Activated naive CD4-positive, alpha-beta T cell treated with anti-CD3 and anti-CD28 coated beads, Interleukin-2, amount 50 U/mL, for 16 hours (primary cell): ENCODE measurements around the gene FRMD8.

Experiments
- DNase-seq: peaks from one replicate; pipeline ENCODE4 v3.0.0-alpha.2; 2020

Gene FRMD8

GRCh38 chr11:65426839-65427690 is 40.6 kb downstream of the FRMD8 start:
- DNase-seq = peak; percentile 37

GRCh38 chr11:65427691-65428577 is 41.5 kb downstream of the FRMD8 start:
- DNase-seq = no peak

DNA sequence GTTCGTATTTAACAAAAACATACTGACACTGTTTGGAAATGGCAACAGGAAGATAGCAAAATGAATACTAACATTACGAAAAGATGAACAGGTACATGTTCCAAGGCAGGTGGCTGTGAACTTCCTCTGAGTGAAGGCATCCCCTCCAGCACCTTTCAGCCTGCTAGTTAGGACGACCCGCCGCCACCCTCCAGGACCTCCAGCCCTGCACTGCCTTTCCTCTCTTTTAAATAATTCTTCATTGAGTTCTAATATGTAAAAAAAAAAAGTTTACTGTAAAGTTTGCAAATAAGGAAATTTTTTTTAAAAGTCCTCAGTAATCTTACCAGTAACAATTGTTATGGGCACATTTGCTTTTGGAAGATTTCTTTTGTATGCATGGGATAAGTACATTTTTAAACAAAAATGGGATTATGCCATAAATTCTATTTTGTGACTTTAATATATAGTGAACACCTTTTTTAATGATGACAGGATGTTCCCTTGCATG is 42.2 kb downstream of the FRMD8 start:
- no peak for DNase-seq

- no peak for DNase-seq
Measured at GRCh38 chr11:65429068-65429681, 42.7 kb downstream of the FRMD8 start.

DNA sequence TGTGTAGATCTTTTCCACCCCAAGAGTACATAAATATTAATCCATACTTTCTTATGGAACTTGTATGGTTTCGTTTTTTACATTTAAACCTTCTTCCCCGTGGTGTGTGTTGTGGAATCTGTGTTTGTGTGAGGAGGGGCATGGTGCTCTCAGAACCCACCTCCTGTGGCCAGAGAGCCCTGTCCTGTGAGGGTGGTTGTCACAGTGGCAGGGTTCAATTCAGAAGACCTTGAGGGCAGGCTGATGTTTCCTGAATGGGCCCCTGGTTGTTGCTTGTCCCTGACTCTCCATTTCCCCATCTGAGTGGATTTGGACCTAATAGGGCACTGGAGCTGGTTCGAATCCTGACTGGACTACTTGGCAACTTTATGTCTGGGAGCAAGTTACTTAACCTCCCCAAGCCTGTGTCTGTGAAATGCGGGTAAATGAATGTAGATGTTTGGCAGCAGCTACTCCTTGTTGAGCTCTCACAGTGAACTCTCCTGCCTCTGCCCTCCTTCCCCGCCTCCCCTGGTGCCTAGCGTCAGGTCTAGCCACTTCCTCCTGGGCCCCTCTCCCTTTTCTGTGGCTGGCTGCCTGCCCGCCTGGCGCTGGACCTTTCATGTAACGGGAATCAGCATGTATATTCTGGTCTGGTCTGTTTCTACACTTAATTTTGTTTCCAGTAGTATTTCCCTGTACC is 43.4 kb downstream of the FRMD8 start:
- no peak for DNase-seq

GRCh38 chr11:65430406-65431217 is 44.2 kb downstream of the FRMD8 start:
- no peak for DNase-seq

GRCh38 chr11:65431451-65432099 is 45.1 kb downstream of the FRMD8 start:
- no peak for DNase-seq

DNA sequence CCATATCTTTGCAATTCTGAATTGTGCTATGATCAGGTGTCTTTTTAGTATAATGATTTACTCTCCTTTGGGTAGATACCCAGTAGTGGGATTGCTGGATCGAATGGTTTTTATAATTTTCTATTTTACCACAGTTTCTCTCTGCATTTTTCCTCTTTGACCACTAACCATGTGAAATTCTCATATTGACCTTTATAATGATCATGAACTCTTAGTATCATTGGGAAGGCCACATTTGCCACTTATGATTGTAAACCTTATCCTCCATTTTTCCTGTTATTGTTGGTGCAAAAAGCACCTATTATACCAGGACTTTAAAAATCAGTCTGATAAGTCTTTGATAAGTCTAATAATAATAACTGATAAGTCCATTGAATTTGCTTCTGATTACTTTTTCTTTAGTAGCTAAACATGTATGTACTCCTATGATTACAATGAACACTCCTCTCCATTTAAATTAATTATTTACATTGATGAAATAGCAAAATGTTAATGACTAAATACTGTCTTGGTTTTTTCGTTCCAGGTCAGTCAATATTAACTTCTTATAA is 45.7 kb downstream of the FRMD8 start:
- no peak for DNase-seq

DNA sequence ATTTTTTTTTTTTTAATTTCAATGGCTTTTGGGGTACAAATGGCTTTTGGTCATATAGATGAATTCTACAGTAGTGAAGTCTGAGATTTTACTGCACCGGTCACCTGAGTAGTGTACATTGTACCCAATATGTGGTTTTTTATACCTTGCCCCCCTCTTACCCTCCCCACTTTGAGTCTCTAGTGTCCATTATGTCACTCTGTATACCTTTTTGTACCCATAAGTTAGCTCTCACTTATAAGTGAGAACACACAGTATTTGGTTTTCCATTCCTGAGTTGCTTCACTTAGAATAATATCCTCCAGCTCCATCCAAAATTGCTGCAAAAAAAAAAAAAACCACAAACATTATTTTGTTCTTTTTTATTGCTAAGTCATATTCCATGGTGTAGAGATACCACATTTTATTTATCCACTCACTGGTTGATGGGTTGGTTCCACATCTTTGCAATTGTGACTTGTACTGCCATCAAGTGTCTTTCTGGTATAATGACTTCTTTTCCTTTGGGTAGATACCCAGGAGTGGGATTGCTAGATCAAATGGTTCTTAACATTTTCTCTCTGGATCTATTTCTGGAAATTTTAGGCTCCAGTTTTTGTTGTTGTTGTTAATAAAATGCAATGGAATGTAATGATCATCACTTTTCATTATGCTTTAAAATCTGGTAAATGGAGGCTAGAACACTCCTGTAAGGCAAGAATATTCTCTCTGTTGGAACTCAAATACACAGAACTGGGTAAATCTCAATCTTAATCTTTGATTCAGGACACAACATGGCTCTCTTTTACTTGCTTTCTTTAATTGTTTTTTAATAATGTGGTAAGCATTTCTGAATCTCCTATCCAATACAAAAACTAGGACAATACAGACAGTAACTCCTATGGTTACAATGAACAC is 46.5 kb downstream of the FRMD8 start:
- DNase-seq = no peak

DNA sequence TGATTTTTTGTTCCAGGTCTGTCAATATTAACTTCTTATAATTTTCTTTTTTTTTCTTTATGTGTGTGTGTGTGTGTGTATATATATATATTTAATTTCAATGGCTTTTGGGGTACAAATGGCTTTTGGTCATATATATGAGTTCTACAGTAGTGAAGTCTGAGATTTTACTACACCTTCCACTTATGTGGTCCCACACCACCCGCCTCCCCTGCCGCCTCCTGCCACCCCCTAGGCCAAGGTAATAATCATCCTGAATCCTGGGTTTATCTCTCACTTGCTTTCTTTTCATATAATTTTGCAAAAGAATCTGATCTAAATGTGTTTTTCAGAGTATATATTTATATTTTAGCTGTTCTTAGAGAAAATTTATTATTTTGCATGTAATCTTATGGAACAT is 47.2 kb downstream of the FRMD8 start:
- no peak for DNase-seq

DNA sequence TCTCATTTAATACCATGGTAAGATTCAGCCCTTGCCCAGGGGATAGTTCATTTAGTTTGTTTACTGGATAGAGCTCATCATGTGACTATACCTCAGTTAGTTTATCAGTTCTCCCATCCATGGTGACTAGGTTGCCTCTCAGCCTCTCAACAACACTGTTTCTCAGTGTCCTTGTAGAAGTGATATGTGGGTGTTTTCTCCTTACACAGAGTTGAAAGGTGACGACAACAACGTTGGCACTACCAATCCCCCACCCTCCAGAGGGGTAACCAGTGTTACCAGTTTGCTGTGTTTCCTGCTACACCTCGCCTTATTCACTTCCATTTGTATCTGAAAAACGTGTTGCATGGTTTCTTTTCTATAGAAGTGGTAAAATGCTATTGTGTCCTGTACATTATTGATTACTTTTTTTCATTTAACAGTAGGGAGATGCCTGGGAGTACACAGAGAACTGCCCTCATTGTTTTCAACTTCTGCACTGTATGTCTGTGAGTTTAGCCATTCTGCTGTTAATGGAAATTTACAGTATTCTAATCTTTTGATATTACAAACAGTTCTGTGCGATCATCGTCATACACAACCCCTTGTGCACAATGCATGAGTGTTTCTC is 47.7 kb downstream of the FRMD8 start:
- no peak for DNase-seq

DNA sequence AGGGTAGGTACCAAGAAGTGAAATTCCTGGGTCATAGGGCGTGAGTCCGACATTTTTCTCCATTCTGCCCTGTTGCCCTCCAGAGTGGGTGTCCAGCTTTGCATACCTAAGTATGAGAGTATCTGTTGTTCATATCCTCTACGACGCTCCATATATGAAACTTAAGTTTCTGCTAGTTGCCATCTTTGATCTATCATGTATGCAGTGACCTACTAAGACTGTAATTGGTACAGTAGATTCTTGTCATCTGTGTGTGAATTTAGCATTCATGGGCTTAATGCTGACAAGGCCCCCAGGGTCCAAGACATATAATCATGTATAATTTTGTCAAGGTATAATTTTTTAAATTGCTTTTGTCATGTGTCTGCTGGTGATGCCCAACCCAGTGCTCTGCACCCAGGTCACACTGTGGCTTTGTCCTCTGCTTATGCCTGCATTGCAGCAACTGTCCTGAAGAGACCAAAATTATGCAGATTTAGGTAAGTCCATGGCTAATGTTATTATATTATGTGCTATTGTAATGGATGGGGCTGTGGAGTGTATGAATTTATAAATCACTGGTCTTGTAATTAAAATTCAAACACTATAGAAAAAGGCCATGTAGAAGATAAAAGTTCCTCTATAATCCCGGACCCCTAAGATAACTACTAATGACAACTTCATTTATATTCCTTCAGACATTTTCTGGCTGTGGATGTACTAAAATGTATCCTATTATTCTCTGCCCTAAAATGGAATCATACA is 48.4 kb downstream of the FRMD8 start:
- DNase-seq = no peak

GRCh38 chr11:65435411-65435931 is 49.0 kb downstream of the FRMD8 start:
- DNase-seq = no peak

DNA sequence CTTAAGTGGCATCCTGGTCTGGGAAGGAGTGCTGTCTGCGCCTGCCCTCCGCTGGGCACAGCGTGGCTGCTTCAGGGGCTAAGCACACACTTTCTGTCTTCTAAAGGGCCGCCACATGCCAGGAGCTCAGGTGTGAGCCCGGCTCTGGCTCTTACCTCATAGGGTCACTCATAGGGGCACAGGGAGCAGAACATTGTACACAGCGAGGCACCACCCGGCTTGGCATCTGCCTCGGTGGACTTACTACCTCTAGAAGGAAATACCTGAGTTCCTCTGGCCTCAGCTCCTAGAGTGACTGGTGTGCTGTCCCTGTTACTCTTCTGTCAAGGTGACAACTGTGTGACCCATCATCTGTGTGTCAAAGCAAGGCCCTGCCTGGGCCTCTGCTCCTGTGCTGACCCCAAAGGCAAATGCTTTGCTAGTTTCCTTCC is 49.6 kb downstream of the FRMD8 start:
- DNase-seq = no peak

DNA sequence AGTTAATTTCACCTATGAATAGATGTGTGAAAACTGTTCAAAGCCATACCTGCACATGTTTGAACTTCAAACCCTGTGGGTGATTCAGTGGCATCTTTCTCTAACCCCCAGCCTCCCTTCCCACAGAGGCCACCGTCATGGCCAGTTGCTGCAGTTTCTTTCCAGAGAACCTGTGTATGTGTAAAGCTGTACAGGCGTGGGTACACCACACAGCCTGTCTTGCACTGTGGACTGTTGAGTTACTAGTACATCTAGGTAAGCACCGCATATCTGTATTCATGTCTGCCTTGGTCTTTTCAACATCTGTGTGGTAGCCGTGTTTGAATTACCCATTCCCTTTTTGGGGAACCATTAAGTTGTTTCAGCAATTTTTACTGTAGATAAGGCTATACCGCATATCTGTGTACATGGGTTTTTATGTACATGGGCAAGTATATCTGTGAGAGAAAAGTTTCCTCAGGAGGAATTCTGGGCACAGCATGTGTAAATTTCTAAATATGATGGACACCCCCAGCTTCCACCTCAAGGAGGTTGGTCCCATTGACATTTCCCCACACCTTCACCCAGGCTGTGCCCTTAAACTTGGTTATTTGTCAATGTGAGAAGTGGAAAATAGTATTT is 50.1 kb downstream of the FRMD8 start:
- DNase-seq = no peak

DNA sequence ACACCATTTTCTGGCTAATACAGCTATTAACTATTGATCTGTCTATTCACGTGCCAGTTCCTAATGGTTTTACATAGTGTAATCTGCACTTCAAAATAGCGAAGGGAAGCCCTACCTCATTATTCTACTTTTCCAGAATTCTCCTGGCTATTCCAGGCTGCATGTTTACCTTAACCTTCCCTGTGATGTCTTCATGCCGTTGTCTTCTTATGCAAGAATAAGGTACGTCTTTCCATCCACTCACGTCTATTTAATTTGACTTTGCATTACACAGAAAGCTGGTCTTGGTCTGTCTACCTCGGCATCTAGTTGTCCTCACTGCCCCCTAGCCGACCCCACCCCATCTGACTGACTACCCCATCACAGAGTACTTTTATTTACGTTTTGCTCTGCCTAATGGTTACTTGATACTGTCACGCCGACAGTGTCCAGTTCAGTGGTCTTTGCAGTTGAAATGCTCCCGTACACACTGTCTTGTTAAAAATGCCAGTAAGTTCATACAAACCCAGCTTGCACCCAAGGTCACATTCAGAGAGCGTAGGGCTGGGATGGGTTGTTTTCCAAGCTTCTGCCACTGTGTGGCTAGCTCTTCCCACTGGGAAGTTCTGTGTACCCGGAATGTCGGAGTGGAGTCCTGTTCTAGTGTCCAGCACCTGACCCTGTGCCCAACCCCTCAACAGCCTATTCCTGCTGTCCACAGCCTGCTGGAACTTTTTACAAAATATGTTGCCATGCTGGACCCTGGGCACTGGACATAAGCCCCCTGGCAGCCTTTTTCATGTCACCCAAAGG is 51.2 kb downstream of the FRMD8 start:
- DNase-seq = no peak
